GM21526 (cell line): ENCODE measurements around the gene ZNF648.
A peak's percentile ranks its signal among the peaks of the same experiment; 100 is the strongest.
"Not testable (repeated sequence)": the region's sequence is repeated elsewhere in the genome, so short reads cannot be mapped to it uniquely, and the experiment has no call there.

Experiments
- ATAC-seq: cut with Tn5 transposase; IDR thresholded peaks from one replicate; pipeline ENCODE4 v1.9.1; 2021; ENCODE audit warnings: moderate library complexity; ENCODE audit not compliant: unreplicated experiment, low FRiP score

ZNF648 gene

GRCh38 chr1:182071924-182072323, 10.4 kb upstream of the ZNF648 start:
- ATAC-seq: no peak

- peak; percentile 74 for ATAC-seq
These were observed 7.5 kb upstream of the ZNF648 start for GRCh38 chr1:182069028-182069466.

GRCh38 chr1:182066934-182067333, 5.4 kb upstream of the ZNF648 start:
- no peak for ATAC-seq

GRCh38 chr1:182065126-182065845, 3.8 kb upstream of the ZNF648 start:
- ATAC-seq: no peak

- ATAC-seq: no peak
These were observed 3.1 kb upstream of the ZNF648 start for GRCh38 chr1:182064611-182065010.

GRCh38 chr1:182062223-182062622, 711 bp upstream of the ZNF648 start:
- ATAC-seq: no peak

GRCh38 chr1:182060877-182061276, 635 bp downstream of the ZNF648 start:
- no peak for ATAC-seq

GRCh38 chr1:182059936-182060335, 1.6 kb downstream of the ZNF648 start:
- no peak for ATAC-seq

GRCh38 chr1:182056601-182057366, 4.7 kb downstream of the ZNF648 start:
- ATAC-seq: no peak

GRCh38 chr1:182054698-182055326, 6.7 kb downstream of the ZNF648 start:
- no peak for ATAC-seq

GRCh38 chr1:182052355-182052754, 9.2 kb downstream of the ZNF648 start:
- ATAC-seq: no peak

GRCh38 chr1:182051938-182052337, 9.6 kb downstream of the ZNF648 start:
- ATAC-seq: no peak

- ATAC-seq: no peak
These were observed 10.7 kb downstream of the ZNF648 start for GRCh38 chr1:182050481-182051448.

GRCh38 chr1:182048562-182048961, 12.9 kb downstream of the ZNF648 start:
- ATAC-seq: no peak

- ATAC-seq: no peak
These were observed 14.7 kb downstream of the ZNF648 start for GRCh38 chr1:182046763-182047162.

GRCh38 chr1:182045481-182045880, 16.0 kb downstream of the ZNF648 start:
- ATAC-seq: not testable (repeated sequence)

- ATAC-seq: no peak
These were observed 19.9 kb downstream of the ZNF648 start for GRCh38 chr1:182041615-182042014.

GRCh38 chr1:182038220-182038619, 23.3 kb downstream of the ZNF648 start:
- no peak for ATAC-seq

GRCh38 chr1:182035097-182035770, 26.3 kb downstream of the ZNF648 start:
- ATAC-seq: no peak

GRCh38 chr1:182032251-182032650, 29.3 kb downstream of the ZNF648 start:
- no peak for ATAC-seq
